Coronary artery (tissue), 2 donors: ENCODE data around the gene WDR6.

Source experiments
- DNase-seq: peaks from one replicate; pipeline ENCODE4 v3.0.0-alpha.2; 2017; ENCODE audit warnings: low spot score
- H3K27ac ChIP-seq, 2 donors: fragments of 200-600 bp; sonication (generic); one replicate each; pipeline ENCODE4 v1.5.1; 2016 to 2019
- H3K4me3 ChIP-seq: fragments of 200-600 bp; sonication (generic); 2 replicates; pipeline ENCODE4 v1.5.1; 2016; ENCODE audit warnings: mild to moderate bottlenecking, moderate library complexity
- CTCF ChIP-seq: fragments of 200-600 bp; sonication (generic); IDR thresholded peaks from one replicate; pipeline ENCODE4 v1.5.1; 2019; ENCODE audit warnings: antibody characterized with exemption

WDR6 gene

DNA sequence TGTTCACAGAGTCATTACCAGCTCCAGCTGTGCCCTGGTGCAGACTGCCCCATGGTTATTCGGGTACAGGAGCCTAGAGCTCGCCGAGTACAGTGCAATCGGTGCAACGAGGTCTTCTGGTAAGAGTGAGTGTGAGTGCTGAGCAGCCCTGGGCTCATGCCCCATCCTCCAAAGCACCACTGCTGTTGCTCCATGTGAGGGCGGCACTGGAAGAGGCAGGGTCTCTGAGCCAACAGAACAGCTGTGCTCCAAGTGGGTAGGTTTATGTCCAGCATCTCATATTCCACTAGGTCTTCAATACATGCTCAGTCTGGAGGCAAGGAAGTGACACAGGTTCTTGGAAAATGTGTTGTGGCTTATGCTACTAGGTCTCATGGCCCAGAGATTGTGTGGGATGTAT lies 36.6 kb upstream of the WDR6 start:
- no peak overlapping the region for H3K4me3 ChIP-seq
- H3K27ac ChIP-seq, result no peak overlapping the region
- no peak for DNase-seq
- no peak for TF ChIP-seq CTCF

- H3K4me3 ChIP-seq, result no peak overlapping the region
- H3K27ac ChIP-seq, result no peak overlapping the region
- no peak for TF ChIP-seq CTCF
- DNase-seq, result no peak
Observed at GRCh38 chr3:48974076-48974864, 32.9 kb upstream of the WDR6 start.

- Histone ChIP-seq H3K27ac (no peak overlapping the region), H3K4me3 (no peak overlapping the region)
- no peak for TF ChIP-seq CTCF
- DNase-seq, result no peak
Observed at GRCh38 chr3:48979451-48979850, 27.7 kb upstream of the WDR6 start.

DNA sequence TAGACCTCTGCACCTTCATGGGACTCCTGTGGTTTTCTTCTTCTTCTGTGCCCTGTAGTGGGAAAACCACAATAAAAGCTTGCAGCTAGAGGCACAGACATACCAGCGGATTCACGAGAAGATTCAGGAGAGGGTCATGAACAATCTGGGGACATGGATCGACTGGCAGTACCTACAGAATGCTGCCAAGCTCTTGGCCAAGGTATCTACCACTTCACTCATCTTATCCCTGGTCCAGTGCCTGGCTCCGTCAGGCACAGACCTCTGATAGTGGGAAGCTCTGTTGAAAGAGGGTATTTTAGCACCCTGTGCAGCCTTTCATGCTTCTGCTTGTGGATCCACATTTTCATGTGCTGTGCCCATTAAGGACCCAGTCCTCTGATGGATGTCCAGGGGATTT lies 26.9 kb upstream of the WDR6 start:
- Histone ChIP-seq H3K4me3 (no peak overlapping the region), H3K27ac (no peak overlapping the region)
- DNase-seq, result no peak
- TF ChIP-seq CTCF, result no peak

DNA sequence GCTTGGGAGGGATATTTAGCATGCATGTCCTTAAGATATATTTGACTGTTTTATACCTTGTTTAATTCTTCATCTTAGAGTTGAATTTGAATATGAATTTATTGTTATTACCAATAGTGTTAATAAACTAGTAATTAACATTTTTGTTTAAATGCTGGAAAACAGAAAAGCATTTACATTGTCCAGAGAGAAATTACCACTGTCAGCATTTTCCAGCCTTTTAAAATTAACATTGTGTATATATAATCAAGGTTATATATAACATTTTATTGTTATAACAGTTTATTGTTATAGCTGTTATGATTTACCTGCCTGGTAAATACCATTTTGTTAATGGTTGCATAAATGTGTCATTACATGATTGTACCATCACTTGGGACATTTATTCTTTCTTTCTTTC lies 25.2 kb upstream of the WDR6 start:
- DNase-seq, result no peak
- Histone ChIP-seq H3K27ac (no peak overlapping the region), H3K4me3 (no peak overlapping the region)
- no peak for TF ChIP-seq CTCF

DNA sequence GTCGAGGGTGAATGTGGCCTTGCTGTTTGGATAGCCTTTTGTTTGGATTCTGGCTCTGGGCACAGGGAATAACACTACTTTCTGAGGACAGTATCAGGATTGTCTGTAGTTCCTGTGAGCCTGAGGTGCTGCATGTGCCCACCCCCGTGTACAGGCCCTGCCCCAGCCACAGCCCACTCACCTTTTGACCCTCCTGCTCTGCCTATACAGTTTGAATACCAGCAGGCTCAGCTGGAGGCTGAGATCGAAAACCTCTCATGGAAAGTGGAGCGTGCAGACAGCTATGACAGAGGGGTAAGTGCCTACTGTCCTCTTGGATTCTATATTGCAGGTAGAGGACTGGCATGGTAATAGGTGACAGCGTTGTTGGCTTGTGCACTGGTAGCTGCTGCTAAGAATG lies 24.5 kb upstream of the WDR6 start:
- Histone ChIP-seq H3K27ac (no peak overlapping the region), H3K4me3 (no peak overlapping the region)
- DNase-seq, result no peak
- no peak for TF ChIP-seq CTCF

- no peak for TF ChIP-seq CTCF
- DNase-seq, result no peak
- Histone ChIP-seq H3K27ac (no peak overlapping the region), H3K4me3 (no peak overlapping the region)
Observed at GRCh38 chr3:48983096-48983495, 24.1 kb upstream of the WDR6 start.
